Effector CD8-positive, alpha-beta T cell (primary cell): Measurements from ENCODE around the gene AMY2B.
A peak's percentile ranks its signal among the peaks of the same experiment; 100 is the strongest.
"Not testable (repeated sequence)": the region's sequence is repeated elsewhere in the genome, so short reads cannot be mapped to it uniquely, and the experiment has no call there.

ENCODE experiments used
- DNase-seq: peaks from one replicate; lab custom pipeline; 2025; lab: John Stamatoyannopoulos, UW
- total RNA-seq, 4 experiments: gene quantifications; one replicate each; lab custom pipeline; 2026; lab: John Stamatoyannopoulos, UW

The AMY2B gene
- 20.4 to 28.6 (median 22.4) reads per million in 4 experiments for total RNA-seq

DNA sequence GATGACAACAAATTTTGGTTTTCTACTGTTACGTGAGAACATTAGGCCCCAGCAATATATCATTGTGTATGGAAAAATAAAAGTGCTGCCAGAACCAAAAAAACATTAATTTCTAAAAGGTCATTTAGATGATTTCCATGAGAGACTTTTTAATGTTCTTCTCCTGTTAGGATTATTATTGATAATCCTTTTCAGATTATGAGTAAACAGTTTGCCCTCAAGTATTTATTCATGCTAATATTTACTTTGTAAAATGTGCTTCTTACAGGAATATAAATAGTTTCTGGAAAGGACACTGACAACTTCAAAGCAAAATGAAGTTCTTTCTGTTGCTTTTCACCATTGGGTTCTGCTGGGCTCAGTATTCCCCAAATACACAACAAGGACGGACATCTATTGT is at the start of gene AMY2B:
Gene AMY2B (plus strand): TSS at position 301 of the 400 bp plus-strand sequence. CDS start 14 bp downstream, at position 315.
- DNase-seq, result not testable (repeated sequence)

DNA sequence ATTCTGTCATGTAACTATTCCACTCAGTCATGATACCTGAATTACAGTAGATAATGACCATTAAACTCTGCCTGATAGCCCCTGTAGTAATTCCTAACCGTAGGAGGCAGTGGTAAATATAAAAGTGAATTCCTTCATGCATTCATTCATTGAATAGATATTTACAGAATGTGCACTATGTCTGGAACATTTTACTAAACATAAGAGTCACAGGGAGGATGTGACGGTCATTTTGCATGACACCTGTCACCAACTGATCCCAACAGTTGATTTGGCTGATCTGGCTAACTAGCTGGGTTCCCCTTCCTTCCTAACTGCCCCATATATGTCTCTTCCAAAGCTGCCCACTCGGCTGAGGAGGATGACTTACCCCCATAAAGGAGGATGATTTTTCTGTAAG is 48.0 kb upstream of the AMY2B start:
- DNase-seq, result no peak

DNA sequence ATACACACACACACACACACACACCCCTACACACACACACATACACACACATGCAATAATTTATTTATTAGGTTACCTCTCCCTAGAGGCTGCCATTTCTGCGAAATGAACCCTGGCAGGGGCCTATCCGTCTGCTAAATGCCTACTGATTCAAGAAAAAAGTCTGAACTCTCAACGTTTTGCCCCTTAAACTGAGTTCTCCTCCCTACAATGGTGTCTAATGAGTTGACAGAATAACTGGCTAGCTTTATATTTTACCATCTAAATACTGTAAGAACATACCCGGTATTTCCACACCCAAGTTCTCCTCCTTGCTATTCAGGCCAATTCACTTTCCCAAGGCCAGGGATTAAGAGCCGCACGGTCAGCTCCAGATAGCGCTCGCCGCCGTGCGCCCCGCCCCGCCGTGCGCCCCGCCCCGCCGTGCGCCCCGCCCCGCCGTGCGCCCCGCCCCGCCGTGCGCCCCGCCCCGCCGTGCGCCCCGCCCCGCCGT is 46.2 kb upstream of the AMY2B start:
- DNase-seq, result no peak

DNA sequence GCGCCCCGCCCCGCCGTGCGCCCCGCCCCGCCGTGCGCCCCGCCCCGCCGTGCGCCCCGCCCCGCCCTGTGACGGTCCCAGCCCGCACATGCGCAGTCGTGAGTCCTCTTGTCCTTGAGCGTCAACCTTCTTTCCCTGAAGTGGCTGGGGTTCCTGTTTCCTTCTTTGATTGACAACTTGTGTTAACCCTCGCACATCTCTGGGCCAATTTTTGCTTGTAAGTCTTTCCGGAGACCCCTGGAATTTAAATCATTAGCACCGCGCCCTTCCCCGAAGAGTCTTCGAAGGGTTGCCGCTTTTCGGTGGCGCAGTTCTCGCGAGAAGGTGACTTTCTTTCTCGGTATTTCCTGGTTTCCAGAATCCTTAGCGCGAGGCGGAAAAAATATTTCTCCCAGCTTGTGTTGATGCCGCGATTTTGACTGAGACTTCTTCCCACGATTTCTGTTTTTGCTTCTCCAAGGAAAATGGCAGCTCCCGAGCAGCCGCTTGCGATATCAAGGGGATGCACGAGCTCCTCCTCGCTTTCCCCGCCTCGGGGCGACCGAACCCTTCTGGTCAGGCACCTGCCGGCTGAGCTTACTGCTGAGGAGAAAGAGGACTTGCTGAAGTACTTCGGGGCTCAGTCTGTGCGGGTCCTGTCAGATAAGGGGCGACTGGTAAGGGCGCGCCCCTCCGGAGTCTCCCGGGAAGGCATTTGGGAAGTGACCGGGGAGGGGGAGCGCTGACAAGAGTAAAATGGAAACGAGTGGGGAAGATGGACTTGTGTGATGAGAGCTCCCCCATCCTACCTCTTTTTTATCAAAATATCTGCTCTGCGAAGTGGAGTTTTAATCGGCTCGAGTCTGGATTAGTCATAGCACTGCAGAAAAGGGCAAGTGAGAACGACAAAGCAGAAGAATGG is 45.5 kb upstream of the AMY2B start, which contains the start of gene RNPC3:
Gene RNPC3 (plus strand): TSS at position 93 of the 901 bp plus-strand sequence. CDS start 372 bp downstream, at position 465.
- peak; percentile 90 for DNase-seq

DNA sequence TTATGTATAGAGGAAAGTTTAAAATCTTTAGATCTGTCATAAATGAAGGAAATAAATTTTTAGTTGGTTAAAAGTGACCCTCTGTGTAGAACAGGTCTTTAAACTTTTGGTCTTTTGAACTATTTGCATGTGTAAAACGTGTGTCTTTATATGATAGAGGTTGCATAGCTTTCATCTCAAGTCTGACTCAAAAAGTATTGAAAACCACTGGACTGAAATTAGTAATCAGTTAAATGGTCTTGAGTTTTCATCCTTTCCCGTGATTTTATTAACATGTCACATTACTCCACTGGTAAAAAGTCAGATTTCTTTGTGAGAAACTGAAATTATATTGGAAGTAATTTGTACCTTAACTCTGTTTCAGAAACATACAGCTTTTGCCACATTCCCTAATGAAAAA is 44.1 kb upstream of the AMY2B start:
- DNase-seq, result no peak

DNA sequence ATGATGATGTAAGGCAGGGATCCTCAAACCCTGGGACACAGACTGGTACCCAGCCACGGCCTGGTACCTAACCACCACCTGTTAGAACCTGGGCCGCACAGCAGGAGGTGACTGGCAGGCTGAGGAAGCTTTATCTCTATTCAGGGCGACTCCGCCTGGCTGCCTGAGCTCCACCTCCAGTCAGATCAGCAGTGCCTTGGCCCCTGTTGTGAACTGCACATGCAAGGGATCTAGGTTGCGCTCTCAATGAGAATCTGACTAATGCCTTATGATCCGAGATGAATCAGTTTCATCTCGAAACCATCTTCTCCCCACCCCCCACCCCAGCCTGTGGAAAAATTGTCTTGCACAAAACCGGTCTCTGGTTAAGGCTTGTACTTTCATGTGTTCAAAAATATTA is 41.6 kb upstream of the AMY2B start:
- DNase-seq, result no peak

DNA sequence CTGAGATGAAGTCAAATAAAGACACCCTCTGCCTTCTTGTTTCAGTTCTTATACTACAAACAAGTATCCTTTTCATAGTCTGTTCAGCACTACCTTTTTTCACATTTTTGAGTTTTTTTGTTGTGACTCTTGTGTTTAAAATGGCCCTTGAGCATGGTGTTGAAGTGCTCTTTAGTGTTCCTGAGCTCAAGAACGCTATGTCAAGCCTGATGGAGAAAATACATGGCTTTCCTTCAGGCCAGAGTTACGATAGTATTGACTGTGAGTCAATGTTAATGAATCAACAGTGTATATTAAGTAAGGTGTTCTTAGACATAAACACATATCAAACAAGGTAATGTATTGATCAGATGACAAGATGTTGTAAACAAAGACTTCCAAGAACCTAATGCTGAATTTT is 33.2 kb upstream of the AMY2B start:
- no peak for DNase-seq

DNA sequence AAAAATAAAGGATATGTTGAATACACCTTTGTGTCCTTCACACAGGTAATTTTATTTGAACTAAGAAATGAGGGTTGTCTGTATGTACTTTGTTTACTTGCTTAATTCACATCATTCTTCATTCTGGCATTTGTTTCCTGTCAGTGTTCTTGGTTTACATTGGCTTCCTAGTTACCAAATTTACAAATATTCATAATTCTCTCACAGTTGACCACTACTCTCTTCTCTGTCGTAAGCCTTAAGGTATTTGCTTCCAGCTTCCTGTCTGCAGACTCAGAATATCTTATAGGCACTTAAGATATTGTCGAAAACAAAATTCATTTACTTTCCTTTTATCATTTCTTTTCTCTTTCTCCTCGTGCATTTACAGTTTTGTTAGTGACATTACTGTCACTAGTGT is 30.0 kb upstream of the AMY2B start:
- no peak for DNase-seq

DNA sequence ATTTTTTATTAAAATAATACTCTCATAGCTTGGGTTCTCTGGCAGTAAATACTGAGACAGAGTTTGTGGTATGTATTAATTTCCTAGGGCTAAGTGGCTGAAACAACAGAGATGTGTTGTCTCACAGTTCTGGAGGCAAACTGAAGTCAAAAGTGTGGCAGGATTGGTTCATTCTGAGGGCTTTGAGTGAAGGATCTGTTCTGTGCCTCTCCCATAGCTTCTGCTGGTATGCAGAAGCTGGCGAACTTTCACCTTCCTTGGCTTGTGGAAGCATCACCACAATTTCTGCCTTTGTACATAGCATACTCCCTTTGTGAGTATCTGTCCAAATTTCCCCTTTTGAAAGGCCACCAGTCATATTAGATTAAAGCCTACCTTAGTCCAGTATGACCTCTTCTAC is 24.9 kb upstream of the AMY2B start:
- DNase-seq, result no peak

DNA sequence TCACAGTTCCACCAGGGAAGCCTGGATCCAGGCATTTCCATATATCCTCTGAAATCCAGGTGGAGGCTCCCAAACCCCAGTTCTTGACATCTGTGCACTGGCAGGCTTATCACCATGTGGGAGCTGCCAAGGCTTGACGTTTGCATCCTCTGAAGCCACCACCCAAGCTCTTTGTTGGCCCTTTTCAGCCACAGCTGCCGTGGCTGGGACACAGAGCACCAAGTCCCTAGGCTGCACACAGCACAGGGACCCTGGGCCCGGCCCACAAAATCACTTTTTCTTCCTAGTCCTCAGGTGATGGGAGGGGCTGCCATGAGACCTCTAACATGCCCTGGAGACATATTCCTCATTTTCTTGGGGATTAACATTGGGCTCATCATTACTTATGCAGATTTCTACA is 23.5 kb upstream of the AMY2B start:
- no peak for DNase-seq

DNA sequence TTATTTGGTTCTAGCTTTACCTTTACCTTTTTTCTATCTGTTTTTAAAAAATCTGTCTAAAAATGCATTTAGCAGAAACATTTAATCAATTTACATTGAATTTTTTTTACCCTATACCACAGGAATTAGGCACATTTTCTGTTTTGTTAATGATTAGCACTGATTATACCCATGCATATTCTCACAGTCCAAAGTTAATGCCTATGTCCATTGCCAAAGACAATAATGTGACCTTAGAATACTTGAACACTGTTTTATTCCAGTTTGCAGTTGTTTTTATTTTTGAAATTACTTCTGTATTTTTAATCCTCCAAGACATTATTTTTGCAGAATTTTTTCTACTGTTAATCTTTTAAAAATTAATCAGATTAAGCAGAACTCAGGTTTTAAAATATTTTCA is 11.0 kb upstream of the AMY2B start:
- no peak for DNase-seq

DNA sequence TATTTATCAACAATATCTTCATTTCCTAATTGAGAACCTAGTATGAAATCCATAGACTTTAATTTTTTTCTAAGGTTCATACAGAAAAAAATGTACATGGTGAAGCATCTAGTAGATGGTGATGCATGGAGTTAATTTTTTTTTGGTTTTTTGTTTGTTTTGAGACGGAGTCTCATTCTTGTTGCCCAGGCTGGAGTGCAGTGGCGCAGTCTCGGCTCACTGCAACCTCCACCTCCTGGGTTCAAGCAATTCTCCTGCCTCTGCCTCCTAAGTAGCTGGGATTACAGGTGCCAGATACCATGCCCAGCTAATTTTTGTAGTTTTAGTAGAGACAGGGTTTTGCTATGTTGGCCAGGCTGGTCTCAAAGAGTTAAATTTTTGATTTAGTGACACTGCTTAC is 10.3 kb upstream of the AMY2B start:
- not testable (repeated sequence) for DNase-seq

DNA sequence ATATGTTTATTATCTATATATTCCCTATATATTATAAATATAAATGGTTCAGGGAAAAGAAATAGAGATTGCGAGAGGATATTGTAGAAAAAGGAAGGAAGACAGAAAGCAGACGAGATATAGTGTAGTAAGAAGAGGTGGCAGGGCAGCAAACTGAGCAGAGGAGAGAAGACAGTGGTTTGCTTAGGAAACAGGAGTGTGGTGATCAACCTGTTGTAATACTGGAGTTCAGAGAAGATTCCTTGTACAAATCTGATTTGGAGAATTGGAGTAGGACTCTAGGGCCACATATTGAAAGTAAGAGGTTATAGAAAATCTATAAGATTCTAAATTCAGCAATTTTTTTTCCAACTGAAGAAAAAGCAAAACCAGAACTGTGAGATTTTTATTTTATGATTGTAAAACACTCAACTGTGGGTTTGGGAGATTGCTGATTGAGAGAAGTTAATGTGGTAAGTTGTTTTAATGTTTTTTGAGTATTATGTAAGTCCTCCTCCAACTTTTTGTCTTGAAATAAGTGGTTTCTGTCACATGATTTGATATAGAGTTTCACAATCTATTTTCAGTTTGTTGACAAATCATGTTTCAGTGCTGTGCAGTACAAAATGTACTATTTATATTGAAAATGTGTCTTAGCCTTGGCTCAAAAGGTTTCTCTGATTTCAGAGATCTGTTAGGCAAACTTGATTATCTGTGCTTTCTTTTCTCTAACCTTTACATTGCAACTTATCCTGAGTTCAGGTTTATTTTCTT is 9.6 kb upstream of the AMY2B start:
- no peak for DNase-seq

DNA sequence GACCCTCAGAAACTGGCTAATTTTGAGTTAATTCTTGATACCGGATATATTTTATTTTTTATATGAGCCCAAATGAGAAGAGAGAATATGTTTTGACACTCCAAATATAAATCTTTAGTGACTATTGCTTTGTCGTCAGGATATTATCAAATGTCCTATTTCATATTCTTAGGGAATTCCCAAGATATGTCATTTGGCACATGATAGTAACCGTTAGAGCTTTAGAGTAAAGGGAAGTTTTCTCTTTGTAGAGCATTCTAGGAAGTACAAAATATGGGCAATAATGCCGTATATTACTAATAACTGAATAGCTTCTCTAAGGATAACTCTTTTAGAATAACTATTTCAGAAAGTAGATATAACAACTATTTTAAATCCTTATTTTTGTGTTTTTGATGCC is 8.3 kb upstream of the AMY2B start:
- DNase-seq, result no peak

DNA sequence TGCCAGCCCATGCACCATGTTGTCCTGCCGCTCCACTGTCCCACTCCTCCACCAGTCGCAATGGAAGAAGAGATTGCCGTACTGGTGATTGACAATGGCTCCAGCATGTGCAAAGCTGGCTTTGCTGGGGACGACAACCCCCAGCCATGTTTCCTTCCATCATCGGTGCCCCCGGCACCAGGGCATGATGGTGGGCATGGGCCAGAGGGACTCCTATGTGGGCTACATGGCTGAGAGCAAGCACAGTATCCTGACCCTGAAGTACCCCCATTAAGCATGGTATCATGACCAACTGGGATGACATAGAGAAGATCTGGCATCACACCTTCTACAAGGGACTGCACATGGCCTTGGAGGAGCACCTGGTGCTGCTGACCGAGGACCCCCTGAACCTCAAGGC is 1.9 kb upstream of the AMY2B start:
- DNase-seq, result no peak

DNA sequence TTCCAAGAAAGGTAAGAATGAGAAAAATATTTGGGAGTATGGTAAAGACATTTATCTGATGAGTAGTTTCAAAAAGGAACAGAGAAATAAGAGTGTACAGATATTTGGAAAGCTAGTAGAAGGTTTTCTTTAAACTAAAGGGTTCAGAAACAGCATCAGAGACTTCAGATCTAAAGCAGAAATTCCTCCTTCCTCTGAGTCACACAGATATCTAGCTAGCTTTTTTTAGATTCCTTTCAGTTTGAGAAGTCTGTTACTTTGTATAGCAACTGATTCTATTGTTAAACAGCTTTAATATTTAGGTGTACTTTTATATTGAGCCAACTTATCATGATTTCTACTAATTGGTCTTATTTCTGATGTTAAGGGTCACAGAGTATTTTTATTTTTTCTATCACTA is 4.7 kb downstream of the AMY2B start:
- DNase-seq, result no peak

DNA sequence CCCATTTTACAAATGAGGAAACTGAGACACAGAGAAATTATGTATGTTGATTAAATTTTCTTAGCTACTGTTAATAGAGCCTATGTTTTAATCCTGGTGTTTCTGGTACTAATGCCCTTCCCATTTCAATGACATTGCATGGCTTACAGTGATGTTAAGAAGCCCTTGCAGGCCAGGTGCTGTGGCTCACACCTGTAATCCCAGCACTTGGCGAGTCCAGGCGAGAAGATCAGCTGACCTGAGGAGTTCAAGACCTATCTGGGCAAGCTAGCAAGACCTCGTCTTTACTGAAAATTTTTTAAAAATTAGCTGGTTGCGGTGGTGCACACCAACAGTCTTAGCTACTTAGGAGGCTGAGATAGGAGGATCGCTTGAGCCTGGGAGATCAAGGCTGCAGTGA is 5.4 kb downstream of the AMY2B start:
- DNase-seq, result not testable (repeated sequence)

DNA sequence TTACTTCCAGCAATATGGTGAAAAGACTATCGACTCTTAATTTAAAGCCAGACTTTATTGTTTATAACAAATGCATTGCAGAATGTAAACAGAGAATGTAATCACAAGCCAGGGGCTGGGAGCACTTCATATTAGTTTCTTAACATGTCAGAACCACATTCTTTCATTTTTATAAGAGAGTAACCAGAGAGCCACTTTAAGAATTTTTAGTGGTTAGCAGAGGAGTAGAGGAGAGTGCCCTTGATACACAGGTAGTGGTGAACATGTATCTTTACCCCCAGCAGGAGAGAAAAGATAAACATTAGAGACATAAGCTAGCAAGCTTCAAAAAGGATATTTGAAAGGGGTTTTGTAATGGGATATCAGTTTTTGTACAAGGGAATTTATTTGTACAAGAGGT is 11.1 kb downstream of the AMY2B start:
- no peak for DNase-seq

DNA sequence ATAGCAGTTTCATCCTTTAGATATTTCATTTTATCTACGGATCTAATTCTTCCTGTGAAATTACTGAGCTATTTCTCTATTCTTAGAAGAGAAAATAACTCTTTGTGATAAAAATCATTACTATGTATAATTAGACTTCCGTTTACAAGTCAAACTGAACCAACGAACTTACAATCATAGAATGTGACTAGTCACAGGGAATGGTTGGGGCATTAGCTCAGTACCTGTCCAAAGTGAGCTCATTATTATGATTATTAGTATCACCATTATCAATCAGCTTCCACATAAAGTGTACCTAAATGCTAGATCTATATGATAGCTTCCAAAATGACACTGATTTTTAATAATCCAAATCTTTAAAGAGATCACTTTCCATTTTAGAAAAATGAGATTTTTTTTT is 12.5 kb downstream of the AMY2B start:
- no peak for DNase-seq

DNA sequence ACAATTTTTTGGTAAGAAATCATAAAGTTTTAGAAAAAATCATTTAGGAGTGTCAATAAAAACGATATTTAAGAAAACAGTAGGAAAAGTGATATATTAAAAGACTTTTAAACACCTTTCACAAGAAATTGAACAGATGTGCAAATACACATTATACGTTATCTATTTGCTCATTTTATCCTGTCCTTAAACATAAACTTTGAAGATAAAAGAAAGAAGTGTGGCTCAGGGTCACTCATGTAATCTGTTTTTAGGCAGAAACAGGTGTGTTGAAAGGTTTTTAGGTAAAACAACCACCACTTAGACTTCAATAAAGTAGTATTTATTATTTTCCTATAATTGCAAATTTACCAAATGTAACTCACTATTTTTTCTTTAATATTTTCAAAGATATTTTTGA is 13.1 kb downstream of the AMY2B start:
- no peak for DNase-seq

DNA sequence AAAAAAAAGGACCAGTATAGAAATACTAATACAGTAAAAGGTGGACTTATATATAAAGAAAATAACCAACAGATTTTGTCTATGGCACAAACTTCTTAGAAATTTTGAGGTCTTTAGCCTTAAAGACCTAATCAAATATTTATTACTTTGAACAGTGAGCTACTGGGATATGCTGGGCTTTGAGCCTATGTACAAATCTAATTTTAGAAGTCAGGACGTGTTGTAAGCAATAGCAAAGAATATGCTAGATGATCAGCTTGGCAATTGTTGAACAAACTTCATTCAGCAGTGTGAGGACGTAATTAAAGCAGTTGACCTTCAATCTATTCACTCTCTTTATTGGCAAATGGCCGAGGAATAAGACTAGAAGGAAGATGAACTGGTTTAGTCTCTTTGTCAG is 31.4 kb downstream of the AMY2B start:
- not testable (repeated sequence) for DNase-seq

DNA sequence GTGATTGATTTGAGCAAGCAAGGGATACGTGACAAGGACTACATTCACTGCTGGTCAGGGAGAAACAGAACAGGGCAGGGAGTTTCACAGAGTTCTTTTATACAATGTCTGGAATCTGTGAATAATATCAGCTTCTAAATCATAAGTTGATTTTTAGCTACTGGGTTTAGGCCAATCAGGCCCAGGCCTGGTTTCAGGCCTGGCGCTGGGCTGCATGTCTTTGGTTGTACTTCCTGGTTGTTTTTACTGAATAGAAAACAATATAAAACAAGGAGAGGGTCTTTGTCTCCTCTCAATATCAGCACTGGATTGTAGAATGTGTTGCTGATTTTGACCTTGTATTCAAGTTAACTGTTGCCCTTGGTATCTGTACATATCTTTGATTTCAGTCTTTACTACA is 45.0 kb downstream of the AMY2B start:
- no peak for DNase-seq

DNA sequence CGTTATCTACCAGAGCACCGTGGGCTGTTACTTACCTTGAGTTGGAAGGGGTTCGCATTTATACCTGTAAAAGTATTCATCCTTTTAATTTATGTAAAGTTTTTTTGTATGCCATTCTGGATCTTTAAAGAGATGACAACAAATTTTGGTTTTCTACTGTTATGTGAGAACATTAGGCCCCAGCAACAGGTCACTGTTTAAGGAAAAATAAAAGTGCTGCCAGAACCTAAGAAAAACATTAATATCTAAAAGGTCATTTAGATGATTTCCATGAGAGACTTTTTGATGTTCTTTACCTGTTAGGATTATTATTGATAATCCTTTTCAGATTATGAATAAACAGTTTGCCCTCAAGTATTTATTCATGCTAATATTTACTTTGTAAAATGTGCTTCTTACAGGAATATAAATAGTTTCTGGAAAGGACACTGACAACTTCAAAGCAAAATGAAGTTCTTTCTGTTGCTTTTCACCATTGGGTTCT is 45.6 kb downstream of the AMY2B start, which contains the start of gene AMY2A:
Gene AMY2A (plus strand): TSS at position 434 of the 484 bp plus-strand sequence. CDS start 14 bp downstream, at position 448.
- DNase-seq, result not testable (repeated sequence)
